ENCODE data around the gene CMTM6. TPM values are rescaled to one million over a fixed set of nuclear protein-coding genes. Genes with fewer than 3 reads are reported as not detected.
"Not testable (repeated sequence)": the region's sequence is repeated elsewhere in the genome, so short reads cannot be mapped to it uniquely, and the experiment has no call there.

Gene CMTM6
- polyA plus RNA-seq, 2 of the 4 experiments (the other 2 are of a cell fraction), result 49.5 to 65.6 TPM

DNA sequence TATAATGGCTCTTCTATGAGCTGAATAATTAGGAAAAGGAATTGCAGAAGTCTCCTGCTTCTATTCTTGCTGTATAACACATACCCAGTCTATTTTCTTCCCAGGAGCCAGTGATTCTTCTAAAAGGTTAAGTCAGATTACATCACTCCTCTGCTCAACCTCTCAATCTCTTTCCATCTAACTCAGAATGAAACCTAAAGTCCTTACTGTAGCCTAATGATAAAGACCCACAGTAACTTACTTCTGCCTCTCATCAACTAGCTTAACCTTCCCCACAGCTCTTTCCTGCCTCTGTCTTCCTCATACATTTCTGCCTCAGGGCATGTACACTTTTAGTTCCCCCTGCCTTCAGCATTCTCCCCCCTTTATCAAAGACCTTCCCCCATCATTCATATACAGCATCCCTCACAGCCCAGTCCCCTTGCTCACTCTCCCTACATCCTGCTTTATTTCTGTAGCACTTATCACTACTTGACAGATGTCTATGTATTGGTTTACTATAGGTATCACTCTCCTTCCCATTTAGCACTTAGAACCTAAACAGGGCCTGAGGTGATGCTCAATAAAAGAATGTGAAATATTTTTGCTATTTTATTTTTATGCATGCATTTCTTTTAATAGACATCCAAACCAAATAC is 28.5 kb upstream of the CMTM6 start:
- H3K4me1 ChIP-seq, result 0 out of 3 replicates have a peak, but pooled peaks cover 4% of the 10 kb centered on the region
- ChIA-PET CTCF (no interaction called here), POLR2A (interaction anchor here (1.5 kb wide), 1 partner anchor 154 kb away, joined by 3 read pairs; the partner anchor contains the start of gene CNOT10)
- DNase-seq (ENCODE audit: low read depth in 1 of 2, low spot score in 1 of 2) (no peak), ATAC-seq (no peak), FAIRE-seq (no peak)
- no peak overlapping the region for H3K4me2 ChIP-seq
- H3K4me3 ChIP-seq, result no peak overlapping the region
- TF ChIP-seq POLR2A (IDR thresholded peaks at IDR 0.05; ENCODE audit: low read length), result no peak
- no peak for TF ChIP-seq TFCP2L1 (CRISPR knock-in tag; IDR thresholded peaks at IDR 0.05)
- TF ChIP-seq EHMT2 (IDR thresholded peaks at IDR 0.05; ENCODE audit: low read depth), result no peak
- no peak for TF ChIP-seq BHLHE40 (IDR thresholded peaks at IDR 0.05; ENCODE audit: low read depth, low read length)
- TF ChIP-seq NPAS2 (CRISPR knock-in tag; IDR thresholded peaks at IDR 0.05; ENCODE audit: borderline replicate concordance), result no peak
- TF ChIP-seq HMGXB4 (CRISPR knock-in tag; IDR thresholded peaks at IDR 0.05; ENCODE audit: borderline replicate concordance), result no peak
- no peak for TF ChIP-seq CHD2 (IDR thresholded peaks at IDR 0.05; ENCODE audit: low read length, partially characterized antibody)
- TF ChIP-seq, protein P1, sequence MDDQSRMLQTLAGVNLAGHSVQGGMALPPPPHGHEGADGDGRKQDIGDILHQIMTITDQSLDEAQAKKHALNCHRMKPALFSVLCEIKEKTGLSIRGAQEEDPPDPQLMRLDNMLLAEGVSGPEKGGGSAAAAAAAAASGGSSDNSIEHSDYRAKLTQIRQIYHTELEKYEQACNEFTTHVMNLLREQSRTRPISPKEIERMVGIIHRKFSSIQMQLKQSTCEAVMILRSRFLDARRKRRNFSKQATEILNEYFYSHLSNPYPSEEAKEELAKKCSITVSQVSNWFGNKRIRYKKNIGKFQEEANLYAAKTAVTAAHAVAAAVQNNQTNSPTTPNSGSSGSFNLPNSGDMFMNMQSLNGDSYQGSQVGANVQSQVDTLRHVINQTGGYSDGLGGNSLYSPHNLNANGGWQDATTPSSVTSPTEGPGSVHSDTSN (IDR thresholded peaks at IDR 0.05), result no peak
- TF ChIP-seq ESRRA (IDR thresholded peaks at IDR 0.05; ENCODE audit: borderline replicate concordance, low read length), result no peak
- no peaks in the 10 kb centered on the region for H3K9me3 ChIP-seq
- H3K27ac ChIP-seq, result no peak overlapping the region

GRCh38 chr3:32525720-32526119 is 23.1 kb upstream of the CMTM6 start:
- Histone ChIP-seq H3K27ac (no peak overlapping the region), H3K4me3 (no peak overlapping the region), H3K4me2 (no peak overlapping the region), H3K4me1 (no peaks in the 10 kb centered on the region), H3K9me3 (no peaks in the 10 kb centered on the region)
- no peak for DNase-seq (ENCODE audit: low read depth in 1 of 2, low spot score in 1 of 2)
- no peak for ATAC-seq
- TF ChIP-seq FOSB (CRISPR knock-in tag; IDR thresholded peaks at IDR 0.05) (no peak), EP300 (IDR thresholded peaks at IDR 0.05) (no peak), NPAS2 (CRISPR knock-in tag; IDR thresholded peaks at IDR 0.05; ENCODE audit: borderline replicate concordance) (no peak)
- CTCF ChIA-PET, result interaction anchor here (1.2 to 3.6 kb wide), 3 partner anchors 15 to 126 kb away, joined by 4 to 21 read pairs (median 9); no protein-coding TSS in a partner anchor
- no peak for FAIRE-seq
- POLR2A ChIA-PET, result no interaction called here

DNA sequence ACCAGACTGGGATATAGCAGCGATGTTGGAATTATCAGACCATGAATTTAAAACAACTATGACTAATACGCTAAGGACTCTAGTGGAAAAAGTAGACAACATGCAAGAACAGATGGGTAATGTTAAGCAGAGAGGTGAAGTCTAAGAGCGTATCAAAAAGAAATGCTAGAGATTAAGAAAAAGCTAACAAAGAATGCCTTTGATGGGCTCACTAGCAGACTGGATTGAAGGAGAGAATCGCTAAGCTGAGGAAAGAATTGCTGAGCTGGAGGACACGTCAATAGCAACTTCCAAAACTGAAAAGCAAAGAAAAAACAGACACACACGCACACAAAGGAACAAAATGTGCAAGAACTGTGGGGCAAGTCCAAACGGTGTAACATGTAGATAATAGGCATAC is 20.0 kb upstream of the CMTM6 start:
- 90% methylated on average over 7 of the region's 7 CpGs for WGBS (ENCODE audit: missing lambda C conversion rate)
- FAIRE-seq (no peak), DNase-seq (ENCODE audit: low read depth in 1 of 2, low spot score in 1 of 2) (no peak), ATAC-seq (no peak)
- TF ChIP-seq BCL3 (IDR thresholded peaks at IDR 0.05) (no peak), RAD21 (conservative IDR thresholded peaks at IDR 0.05 in 1 of 2, IDR thresholded peaks at IDR 0.05 in 1 of 2) (no peak), NFE2L2 (conservative IDR thresholded peaks at IDR 0.05; ENCODE audit: low read length) (no peak), HOXB13 (CRISPR knock-in tag; IDR thresholded peaks at IDR 0.05; ENCODE audit: low read depth) (no peak), JUN (IDR thresholded peaks at IDR 0.05) (no peak), MAZ (IDR thresholded peaks at IDR 0.05; ENCODE audit: borderline replicate concordance, low read depth, low read length) (no peak), MAFK (IDR thresholded peaks at IDR 0.05; ENCODE audit: partially characterized antibody) (no peak), TFCP2L1 (CRISPR knock-in tag; IDR thresholded peaks at IDR 0.05) (no peak), HOXB5 (CRISPR knock-in tag; IDR thresholded peaks at IDR 0.05) (no peak), NR3C1 (IDR thresholded peaks at IDR 0.05) (no peak), SMC3 (IDR thresholded peaks at IDR 0.05) (no peak), RARB (CRISPR knock-in tag; IDR thresholded peaks at IDR 0.05) (no peak), ATOH8 (CRISPR knock-in tag; IDR thresholded peaks at IDR 0.05; ENCODE audit: low read depth) (no peak), JUNB (IDR thresholded peaks at IDR 0.05) (no peak), FOSL2 (IDR thresholded peaks at IDR 0.05) (no peak), FOSL2 (CRISPR knock-in tag; IDR thresholded peaks at IDR 0.05) (no peak), FOSB (CRISPR knock-in tag; IDR thresholded peaks at IDR 0.05) (no peak)
- TF ChIP-seq, protein P2, sequence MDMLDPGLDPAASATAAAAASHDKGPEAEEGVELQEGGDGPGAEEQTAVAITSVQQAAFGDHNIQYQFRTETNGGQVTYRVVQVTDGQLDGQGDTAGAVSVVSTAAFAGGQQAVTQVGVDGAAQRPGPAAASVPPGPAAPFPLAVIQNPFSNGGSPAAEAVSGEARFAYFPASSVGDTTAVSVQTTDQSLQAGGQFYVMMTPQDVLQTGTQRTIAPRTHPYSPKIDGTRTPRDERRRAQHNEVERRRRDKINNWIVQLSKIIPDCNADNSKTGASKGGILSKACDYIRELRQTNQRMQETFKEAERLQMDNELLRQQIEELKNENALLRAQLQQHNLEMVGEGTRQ (IDR thresholded peaks at IDR 0.05), result no peak
- POLR2A ChIA-PET, result no interaction called here
- CTCF ChIA-PET, result interaction anchor here (3.6 kb wide), 1 partner anchor 12 kb away, joined by 21 read pairs; no protein-coding TSS in a partner anchor
- no peaks in the 10 kb centered on the region for H3K9me3 ChIP-seq
- H3K4me3 ChIP-seq, result no peak overlapping the region
- no peak overlapping the region for H3K27ac ChIP-seq
- H3K4me2 ChIP-seq, result no peak overlapping the region
- H3K4me1 ChIP-seq, result no peaks in the 10 kb centered on the region

DNA sequence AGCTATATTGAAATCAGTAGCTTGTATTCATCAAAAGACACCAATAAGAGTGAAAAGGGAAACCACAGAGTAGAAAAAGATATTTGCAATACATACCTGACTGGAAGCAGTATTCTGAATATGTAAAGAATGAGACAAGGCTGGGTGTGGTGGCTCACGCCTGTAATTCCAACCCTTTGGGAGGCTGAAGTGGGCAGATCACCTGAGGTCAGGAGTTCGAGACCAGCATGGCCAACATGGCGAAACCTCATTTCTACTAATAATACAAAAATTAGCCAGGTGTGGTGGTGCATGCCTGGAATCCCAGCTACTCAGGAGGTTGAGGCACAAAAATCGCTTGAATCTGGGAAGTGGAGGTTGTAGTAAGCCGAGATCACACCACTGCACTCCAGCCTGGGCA is 16.3 kb upstream of the CMTM6 start:
- ATAC-seq; DNase-seq (ENCODE audit: low read depth in 1 of 2, low spot score in 1 of 2); FAIRE-seq; POLR2A ChIA-PET; H3K4me3 ChIP-seq; H3K4me1 ChIP-seq; H3K27ac ChIP-seq; H3K9me3 ChIP-seq; H3K4me2 ChIP-seq: not testable (repeated sequence)
- CTCF ChIA-PET, result interaction anchor here (1.9 kb wide), 1 partner anchor 9 kb away, joined by 9 read pairs; no protein-coding TSS in a partner anchor
- WGBS (ENCODE audit: missing lambda C conversion rate), result 93% methylated on average over 5 of the region's 5 CpGs
